BE2C (cell line): Measurements from ENCODE around the gene ITGB1BP2. TPM values are rescaled to one million over a fixed set of nuclear protein-coding genes. Genes with fewer than 3 reads are reported as not detected.

Experiments
- DNase-seq: peaks from one replicate; pipeline ENCODE4 v3.0.0-alpha.2; 2020
- H3K27me3 ChIP-seq: fragments of 250-450 bp; sonication (Bioruptor Pico); 2 replicates; pipeline ENCODE4 v1.5.1; 2020; ENCODE audit warnings: mild to moderate bottlenecking
- H3K36me3 ChIP-seq: fragments of 250-450 bp; sonication (Bioruptor Pico); 2 replicates; pipeline ENCODE4 v1.5.1; 2020; ENCODE audit warnings: mild to moderate bottlenecking
- H3K4me1 ChIP-seq: fragments of 250-450 bp; sonication (Bioruptor Pico); 2 replicates; pipeline ENCODE4 v1.5.1; 2020
- H3K4me3 ChIP-seq: 2 replicates; pipeline ENCODE4 v1.5.1; 2011; ENCODE audit warnings: low read depth, low read length
- H3K9me3 ChIP-seq: fragments of 250-450 bp; sonication (Bioruptor Pico); 2 replicates; pipeline ENCODE4 v1.5.1; 2020
- polyA plus RNA-seq: library from polyadenylated mRNA; unstranded; fragments of >200 nt; gene quantifications from one replicate; pipeline ENCODE4 v1.2.1, GENCODE V29; 2012; ENCODE audit warnings: low read depth, missing spikeins; ENCODE audit not compliant: insufficient read length, insufficient read depth
- TF ChIP-seq, protein P1 (sequence below): IDR thresholded peaks from 2 replicates; pipeline ENCODE4 v1.5.1; 2012; ENCODE audit warnings: mild to moderate bottlenecking, low read depth, low read length

ITGB1BP2 gene
- polyA plus RNA-seq: 0.79 TPM

DNA sequence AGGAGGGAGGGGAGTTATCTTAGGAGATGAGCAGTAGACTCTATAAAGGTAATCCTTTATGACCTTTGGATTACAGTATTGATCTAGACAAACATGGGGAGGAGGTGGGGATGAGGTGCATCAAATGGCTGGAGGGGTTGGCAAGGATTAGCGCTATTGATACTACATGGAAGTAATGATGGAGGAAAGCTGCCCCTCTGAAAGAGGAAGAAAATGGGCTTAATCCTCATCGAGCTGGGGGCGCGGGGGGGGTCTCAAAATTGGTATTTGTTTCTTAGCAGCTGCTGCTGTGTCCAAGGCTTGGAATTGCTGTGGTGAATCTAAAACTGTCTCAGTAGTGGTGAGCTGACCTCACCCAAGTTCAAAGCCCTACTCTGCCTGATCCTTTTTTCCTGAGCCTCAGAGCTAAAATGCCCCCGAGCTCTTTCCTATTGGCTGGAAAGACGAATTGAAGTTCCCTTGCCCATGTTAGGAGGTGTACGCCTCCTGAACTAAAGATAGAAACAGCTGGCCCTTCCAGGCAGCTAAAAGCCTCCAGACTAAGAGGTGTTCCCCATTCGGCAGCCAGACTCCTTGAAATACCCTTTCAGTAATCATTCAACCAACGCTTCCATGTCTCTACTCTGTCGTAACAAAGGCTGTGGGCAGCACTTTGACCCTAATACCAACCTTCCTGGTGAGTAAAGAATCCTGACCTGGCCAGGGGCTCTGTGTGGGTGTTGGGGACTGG lies at the start of gene ITGB1BP2:
Gene ITGB1BP2 (plus strand): TSS at position 556 of the 730 bp plus-strand sequence. CDS start 57 bp downstream, at position 613.
- H3K9me3 ChIP-seq: no peaks in the 10 kb centered on the region
- DNase-seq: peak; percentile 11
- no peaks in the 10 kb centered on the region for H3K4me1 ChIP-seq
- no peak within 1 kb of the TSS for H3K4me3 ChIP-seq
- no peaks in the 10 kb centered on the region for H3K27me3 ChIP-seq
- peaks cover 38% of the 10 kb centered on the region for H3K36me3 ChIP-seq
- TF ChIP-seq, protein P1, sequence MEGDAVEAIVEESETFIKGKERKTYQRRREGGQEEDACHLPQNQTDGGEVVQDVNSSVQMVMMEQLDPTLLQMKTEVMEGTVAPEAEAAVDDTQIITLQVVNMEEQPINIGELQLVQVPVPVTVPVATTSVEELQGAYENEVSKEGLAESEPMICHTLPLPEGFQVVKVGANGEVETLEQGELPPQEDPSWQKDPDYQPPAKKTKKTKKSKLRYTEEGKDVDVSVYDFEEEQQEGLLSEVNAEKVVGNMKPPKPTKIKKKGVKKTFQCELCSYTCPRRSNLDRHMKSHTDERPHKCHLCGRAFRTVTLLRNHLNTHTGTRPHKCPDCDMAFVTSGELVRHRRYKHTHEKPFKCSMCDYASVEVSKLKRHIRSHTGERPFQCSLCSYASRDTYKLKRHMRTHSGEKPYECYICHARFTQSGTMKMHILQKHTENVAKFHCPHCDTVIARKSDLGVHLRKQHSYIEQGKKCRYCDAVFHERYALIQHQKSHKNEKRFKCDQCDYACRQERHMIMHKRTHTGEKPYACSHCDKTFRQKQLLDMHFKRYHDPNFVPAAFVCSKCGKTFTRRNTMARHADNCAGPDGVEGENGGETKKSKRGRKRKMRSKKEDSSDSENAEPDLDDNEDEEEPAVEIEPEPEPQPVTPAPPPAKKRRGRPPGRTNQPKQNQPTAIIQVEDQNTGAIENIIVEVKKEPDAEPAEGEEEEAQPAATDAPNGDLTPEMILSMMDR: no peak

DNA sequence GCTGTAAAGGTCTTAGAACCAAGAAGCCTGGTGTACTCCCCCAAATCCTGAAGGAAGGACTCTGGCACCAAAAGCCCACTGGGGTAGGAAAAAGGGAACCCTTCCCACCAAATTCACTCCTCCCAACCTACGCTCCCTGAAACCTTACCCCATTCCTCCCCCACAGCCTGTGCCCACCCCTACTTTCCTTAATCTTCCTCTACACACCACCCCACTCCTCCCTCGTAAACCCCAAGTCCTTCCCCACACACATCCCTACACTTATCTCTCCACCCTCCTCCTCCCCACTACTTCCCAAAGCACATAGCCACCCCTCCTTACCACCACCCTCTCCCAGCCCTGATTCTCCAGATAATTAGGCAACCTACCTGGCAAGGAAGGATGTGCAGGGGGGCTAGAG lies 49.3 kb upstream of the ITGB1BP2 start:
- Histone ChIP-seq H3K4me3 (no peak overlapping the region), H3K36me3 (peaks cover 3% of the 10 kb centered on the region), H3K9me3 (no peaks in the 10 kb centered on the region), H3K27me3 (no peaks in the 10 kb centered on the region), H3K4me1 (no peaks in the 10 kb centered on the region; the same call in 1 of the 2 replicates)
- no peak for DNase-seq
- TF ChIP-seq, protein P1: no peak

DNA sequence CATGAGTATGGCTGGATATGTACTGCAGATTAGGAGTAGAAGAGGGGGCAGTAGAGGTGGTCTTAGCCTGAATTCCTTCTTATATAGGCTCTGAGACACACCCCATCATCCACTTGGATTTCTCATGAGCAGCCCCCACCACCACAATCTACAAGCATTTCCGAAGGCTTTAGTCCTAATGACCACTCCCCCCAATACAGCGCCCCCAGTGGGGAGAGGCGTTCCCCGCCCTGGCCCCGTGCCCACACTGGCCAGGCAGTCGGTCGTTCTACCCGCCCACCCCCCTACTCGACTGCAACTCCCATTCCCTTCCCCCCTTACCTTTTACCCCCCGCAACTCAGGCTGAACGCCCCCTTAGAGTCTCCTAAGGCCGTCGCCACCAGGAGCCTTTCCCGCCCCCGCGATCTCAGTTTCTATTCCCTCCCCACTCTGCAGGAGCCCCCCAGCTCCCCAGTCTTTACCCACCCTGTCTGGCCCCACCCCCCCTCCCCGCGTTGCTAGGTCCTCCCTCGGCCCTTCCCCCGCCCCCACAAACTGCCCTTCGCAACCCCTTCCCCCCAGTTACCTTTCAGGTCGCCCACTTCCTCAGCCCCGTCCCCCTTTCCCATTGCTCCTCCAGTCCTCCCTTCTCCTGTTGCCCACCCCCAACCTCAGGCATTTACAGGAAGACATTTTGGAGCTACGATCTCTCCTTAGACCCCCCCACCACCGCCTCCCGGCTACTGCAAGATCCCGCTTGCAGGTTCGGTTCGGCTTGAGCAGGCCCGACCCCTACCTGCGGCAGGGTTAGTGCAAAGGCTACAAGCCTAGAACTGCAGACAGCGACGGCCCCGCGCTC lies 48.1 kb upstream of the ITGB1BP2 start:
- TF ChIP-seq, protein P1: peak; percentile 49
- no peaks in the 10 kb centered on the region; the same call in 1 of the 2 replicates for H3K36me3 ChIP-seq
- H3K27me3 ChIP-seq: no peaks in the 10 kb centered on the region
- no peaks in the 10 kb centered on the region for H3K9me3 ChIP-seq
- no peaks in the 10 kb centered on the region; the same call in 1 of the 2 replicates for H3K4me1 ChIP-seq
- DNase-seq: peak; percentile 58
- H3K4me3 ChIP-seq: peak overlapping the region; percentile 85

DNA sequence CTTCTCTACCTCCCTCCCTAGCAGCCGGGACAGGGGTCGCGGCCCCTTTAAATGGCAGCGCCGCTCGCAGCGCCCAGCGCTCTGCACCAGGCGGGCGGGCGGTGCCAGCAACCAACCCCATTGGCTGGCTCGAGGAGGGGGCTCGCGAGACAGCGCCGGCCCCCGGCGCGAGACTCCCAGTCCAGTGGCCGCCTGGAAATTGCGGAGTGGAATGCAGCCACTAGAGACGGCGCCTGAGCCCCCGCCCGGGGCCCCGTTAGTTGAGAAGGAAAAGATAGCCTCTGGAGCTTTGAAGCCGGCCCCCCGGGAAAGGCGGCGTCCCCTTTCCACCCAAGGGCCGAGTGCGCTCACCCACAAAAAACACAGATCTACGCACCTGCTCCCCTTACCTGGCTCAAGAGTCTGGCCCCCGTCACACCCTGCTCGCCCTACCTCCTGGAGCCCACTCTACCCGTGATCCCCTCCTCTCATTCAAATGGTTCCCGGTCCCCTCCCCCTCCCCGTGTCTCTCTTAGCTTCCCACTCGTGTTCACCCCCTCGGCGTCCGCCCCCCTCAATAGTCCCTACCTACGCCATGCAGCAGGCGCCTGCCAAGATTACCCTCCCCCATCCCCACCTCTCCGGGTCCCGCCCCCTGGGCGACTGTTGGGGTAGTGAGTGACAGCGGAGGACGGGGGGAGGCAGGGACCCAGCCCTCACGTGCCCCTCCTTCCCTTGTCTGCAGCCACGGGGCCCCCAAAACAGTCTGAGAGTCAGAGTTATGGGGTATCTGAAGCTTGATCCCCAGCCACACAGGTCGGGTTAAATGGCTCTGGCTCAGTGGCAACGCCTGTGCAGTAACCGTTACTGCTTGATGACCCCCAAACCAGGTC lies 47.2 kb upstream of the ITGB1BP2 start, which contains the start of gene ZMYM3:
Gene ZMYM3 (minus strand): TSS at position 49 of the 872 bp plus-strand sequence. CDS start 885 bp downstream, outside the sequence.
- Histone ChIP-seq H3K4me3 (peak within 1 kb of the TSS; percentile 85), H3K27me3 (no peaks in the 10 kb centered on the region), H3K36me3 (no peaks in the 10 kb centered on the region; the same call in 1 of the 2 replicates), H3K9me3 (no peaks in the 10 kb centered on the region), H3K4me1 (no peaks in the 10 kb centered on the region; the same call in 1 of the 2 replicates)
- peak; percentile 89 for DNase-seq
- TF ChIP-seq, protein P1: no peak

DNA sequence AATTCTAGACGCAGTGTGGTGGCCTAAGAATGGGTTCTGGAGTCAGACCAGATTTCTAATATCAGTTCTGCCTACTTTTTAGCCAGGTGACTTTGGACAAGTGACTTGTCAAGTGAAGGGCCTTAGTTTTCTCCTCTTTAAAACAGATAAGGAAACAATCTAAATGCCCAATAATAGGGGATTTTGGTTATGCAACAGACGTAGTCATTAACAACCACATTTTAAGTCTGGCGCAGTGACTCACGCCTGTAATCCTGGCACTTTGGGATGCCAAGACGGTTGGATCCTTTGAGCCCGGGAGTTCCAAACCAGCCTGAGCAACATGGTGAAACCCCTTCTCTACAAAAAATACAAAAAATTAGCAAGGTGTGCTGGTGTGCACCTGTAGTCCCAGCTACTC lies 45.5 kb upstream of the ITGB1BP2 start:
- no peak for DNase-seq
- H3K27me3 ChIP-seq: no peaks in the 10 kb centered on the region
- no peak overlapping the region for H3K4me3 ChIP-seq
- H3K9me3 ChIP-seq: no peaks in the 10 kb centered on the region
- no peaks in the 10 kb centered on the region for H3K36me3 ChIP-seq
- TF ChIP-seq, protein P1: no peak
- H3K4me1 ChIP-seq: no peaks in the 10 kb centered on the region; the same call in 1 of the 2 replicates
